Hepatocyte (in vitro differentiated cells): ENCODE results near the gene ATXN1.

Experiments used
- EZH2 ChIP-seq: fragments of 200-600 bp; sonication (generic); IDR thresholded peaks from 2 replicates; pipeline ENCODE4 v1.6.1; 2016; ENCODE audit warnings: antibody characterized with exemption, mild to moderate bottlenecking, borderline replicate concordance
- TF ChIP-seq, protein P1 (sequence below): fragments of 200-600 bp; sonication (generic); IDR thresholded peaks from 2 replicates; pipeline ENCODE4 v1.5.1; 2016; ENCODE audit warnings: antibody characterized with exemption, mild to moderate bottlenecking; ENCODE audit not compliant: poor library complexity

DNA sequence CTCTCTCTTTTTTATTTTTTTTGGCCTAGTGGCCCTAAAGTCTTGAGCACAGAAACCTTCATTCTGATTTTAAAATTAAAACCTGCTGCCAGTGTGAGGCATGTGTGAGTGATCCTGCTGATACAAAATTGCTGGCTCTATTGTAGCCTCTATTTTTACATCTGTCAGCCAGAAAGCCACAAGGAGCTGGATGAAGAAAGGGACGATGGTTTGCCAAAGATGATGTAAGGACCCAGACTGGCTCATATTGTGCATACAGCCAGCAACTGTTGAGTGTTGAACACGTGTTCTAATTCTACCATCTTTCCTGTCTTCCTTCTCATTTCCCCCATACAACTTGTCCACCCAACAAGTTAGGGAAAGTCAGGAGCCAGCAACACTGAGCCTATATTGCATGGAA lies 40.8 kb upstream of the ATXN1 start:
- TF ChIP-seq, protein P1, sequence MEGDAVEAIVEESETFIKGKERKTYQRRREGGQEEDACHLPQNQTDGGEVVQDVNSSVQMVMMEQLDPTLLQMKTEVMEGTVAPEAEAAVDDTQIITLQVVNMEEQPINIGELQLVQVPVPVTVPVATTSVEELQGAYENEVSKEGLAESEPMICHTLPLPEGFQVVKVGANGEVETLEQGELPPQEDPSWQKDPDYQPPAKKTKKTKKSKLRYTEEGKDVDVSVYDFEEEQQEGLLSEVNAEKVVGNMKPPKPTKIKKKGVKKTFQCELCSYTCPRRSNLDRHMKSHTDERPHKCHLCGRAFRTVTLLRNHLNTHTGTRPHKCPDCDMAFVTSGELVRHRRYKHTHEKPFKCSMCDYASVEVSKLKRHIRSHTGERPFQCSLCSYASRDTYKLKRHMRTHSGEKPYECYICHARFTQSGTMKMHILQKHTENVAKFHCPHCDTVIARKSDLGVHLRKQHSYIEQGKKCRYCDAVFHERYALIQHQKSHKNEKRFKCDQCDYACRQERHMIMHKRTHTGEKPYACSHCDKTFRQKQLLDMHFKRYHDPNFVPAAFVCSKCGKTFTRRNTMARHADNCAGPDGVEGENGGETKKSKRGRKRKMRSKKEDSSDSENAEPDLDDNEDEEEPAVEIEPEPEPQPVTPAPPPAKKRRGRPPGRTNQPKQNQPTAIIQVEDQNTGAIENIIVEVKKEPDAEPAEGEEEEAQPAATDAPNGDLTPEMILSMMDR = no peak
- no peak for TF ChIP-seq EZH2
